Fibroblast of skin of back (primary cell): ENCODE results near the gene SLC13A4. TPM values are rescaled to one million over a fixed set of nuclear protein-coding genes. Genes with fewer than 3 reads are reported as not detected.
A peak's percentile ranks its signal among the peaks of the same experiment; 100 is the strongest.
"Not testable (repeated sequence)": the region's sequence is repeated elsewhere in the genome, so short reads cannot be mapped to it uniquely, and the experiment has no call there.

Experiments
- DNase-seq: peaks from one replicate; pipeline ENCODE4 v3.0.0-alpha.2; 2013
- polyA plus RNA-seq, 2 experiments: library from polyadenylated mRNA; unstranded; fragments of 120-200 nt; gene quantifications; one replicate each; pipeline ENCODE4 v1.2.1, GENCODE V29; 2013; ENCODE audit not compliant: insufficient read length in 2 of 2

SLC13A4 gene
- 0.73 TPM for polyA plus RNA-seq (2013, experiment 1 of 2; ENCODE audit: insufficient read length)
- polyA plus RNA-seq (2013, experiment 2 of 2; ENCODE audit: insufficient read length) = 0.41 TPM

DNA sequence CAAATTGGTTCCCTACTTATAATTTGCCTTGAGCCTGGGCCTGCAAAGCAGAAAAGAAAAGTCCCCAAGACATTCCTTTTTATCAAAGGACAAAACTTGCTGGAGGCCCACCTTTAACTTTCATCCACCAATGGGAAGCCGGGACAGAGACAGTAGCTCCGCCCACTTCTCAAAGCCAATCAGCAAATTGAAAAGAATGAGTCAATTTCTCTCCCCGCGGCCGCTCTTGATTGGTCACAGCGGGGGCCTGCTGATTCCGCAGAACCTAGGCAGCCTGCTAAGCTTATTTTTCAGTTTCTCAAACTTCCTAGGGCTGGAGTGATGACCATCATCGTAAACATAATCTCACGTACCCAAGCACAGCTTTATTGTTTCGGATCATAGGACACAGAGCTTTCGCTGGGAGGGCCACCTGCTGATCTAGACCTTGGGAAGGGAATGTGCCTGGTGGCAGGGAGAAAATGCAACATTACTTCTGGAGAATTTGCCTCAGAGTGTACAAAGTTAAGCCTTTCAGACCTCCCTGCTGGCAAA lies at the start of gene SLC13A4:
Gene SLC13A4 (minus strand): TSS at position 51 of the 534 bp plus-strand sequence. CDS start 690 bp downstream, outside the sequence.
- DNase-seq = peak; percentile 53

DNA sequence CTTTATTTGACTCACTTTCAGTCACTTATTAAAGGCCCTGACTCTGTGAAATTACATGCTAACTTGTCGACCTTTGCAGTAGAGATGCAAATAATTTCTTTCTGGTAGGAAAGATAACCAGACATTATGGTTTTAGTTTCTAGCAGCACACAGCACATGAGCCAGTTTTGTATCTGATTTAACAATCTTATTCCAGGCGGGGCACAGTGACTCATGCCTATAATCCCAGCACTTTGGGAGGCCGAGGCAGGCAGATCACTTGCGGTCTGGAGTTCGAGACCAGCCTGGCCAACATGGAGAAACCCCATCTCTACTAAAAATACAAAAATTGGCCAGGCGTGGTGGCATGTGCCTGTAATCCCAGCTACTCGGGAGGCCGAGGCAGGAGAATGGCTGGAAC lies 47.9 kb upstream of the SLC13A4 start:
- not testable (repeated sequence) for DNase-seq

DNA sequence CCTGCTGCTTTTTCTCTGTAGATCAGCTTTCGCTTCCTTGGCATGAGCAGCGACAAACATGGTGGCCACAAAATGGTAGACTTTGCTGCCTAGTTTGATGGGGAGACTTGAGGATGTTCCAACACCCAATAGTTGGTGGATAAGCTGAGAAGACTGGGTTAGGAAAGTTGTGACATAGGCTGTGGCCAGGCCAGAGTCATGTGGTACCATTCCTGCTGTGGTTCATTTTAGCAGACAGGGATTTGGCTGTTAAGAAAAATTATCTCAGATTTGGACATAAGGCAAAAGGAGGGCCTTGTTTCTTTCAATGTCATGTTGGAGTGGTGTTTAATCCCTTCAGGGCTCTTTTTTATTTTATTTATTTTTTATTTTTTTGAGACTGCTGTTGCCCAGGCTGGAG lies 47.2 kb upstream of the SLC13A4 start:
- no peak for DNase-seq

- DNase-seq = peak; percentile 88
Measured at GRCh38 chr7:135774284-135774683, 46.3 kb upstream of the SLC13A4 start.

DNA sequence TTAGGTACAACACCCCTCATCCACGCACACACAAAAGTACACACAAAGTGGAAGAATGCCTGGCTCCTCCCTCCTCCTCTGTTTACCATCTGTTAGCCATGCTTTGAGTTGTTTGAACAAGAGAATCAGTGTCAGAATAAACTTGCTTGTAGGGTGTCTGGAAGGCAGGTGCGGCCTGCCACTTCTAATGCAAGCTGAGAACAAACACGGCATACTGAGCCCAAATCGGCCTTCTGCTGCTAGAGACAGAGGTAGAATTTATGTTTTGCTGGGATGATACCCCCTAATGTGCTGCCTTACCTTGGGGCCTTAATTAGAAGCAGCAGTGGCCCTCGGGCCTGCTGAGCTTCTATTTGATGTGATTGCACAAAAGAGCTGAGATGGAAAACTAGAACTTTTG lies 45.5 kb upstream of the SLC13A4 start:
- no peak for DNase-seq

- DNase-seq = no peak
Measured at GRCh38 chr7:135772639-135773222, 44.7 kb upstream of the SLC13A4 start.

DNA sequence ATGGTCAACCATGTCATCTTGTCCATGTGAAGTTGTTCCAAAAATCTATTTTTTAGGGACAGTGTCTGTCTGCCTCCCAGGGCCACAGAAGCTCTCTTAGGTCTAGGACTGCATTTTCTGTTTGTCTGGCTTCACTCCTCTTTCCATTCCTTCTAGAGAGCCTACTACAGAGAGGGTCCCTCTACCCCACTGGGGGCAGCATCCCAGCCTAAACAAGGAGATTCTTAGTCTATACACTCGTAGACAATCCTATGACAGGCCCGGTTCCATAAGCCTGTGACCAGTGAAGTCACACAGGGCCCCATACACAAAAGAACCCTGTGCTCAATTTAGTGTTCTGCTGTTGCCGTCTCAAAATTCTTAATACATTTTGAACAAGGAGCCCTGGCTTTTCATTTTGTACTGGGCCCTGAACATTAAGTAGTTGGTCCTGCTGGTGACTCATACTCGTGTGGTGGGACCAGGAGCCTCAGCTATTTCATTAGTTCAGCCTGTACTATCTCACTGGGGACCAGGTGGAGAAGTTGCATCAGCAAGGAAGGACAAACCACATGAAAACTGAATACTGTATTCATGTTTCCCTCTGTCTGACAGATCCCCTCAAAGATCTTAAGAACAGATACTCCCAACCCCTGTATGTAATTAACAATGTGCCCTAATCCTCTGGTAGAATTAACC lies 44.1 kb upstream of the SLC13A4 start:
- peak; percentile 78 for DNase-seq

GRCh38 chr7:135771051-135771450 lies 43.1 kb upstream of the SLC13A4 start:
- no peak for DNase-seq

DNA sequence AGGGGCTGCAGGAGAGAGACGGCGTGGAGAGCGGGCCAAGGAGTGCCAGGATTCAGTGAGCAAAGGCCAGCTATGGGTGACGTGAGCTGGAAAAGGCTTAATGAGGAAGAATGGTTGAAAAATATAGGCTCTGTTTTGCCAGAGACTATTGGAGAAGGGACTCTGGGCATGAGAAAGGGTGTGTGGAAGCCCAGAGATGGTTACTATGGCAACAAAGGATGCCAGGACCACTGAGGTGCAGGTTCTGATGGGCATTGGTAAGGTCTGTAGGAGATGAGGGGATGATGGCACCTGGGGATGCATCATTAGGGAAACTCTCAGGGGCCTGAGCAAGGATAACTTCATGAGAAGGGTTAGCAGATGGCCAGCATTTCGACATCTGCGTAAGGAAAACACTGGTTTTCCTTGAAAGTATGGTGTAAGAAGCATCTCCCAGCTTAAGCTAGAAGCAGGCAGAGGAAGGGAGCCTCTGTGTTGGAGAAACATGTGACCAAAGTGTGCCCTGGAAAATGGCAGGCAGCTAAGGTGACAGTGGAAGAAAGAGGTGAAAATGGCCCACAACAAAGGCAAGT lies 42.2 kb upstream of the SLC13A4 start:
- DNase-seq = no peak

- DNase-seq = no peak
Measured at GRCh38 chr7:135769005-135769802, 41.2 kb upstream of the SLC13A4 start.

- no peak for DNase-seq
Measured at GRCh38 chr7:135768467-135768866, 40.5 kb upstream of the SLC13A4 start.

DNA sequence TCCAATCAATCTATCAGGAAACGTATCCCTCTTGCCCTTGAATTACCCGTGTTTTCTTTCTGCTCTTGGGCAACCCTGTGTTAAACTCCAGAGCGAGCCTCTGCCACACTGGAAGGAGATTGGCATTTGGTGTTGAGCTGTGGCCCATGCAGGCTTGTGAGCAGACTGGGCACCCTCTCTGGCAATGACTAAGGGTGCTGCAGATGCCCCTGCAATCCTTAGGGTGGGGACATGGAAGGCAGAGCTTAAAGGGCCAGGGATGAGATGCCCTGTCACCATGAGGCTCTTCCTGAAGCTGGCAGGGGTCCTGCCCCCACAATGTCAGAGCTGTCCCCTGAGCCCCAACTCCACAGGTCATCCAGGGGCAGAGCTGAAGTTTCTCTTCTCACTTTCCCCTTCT lies 40.1 kb upstream of the SLC13A4 start:
- no peak for DNase-seq

DNA sequence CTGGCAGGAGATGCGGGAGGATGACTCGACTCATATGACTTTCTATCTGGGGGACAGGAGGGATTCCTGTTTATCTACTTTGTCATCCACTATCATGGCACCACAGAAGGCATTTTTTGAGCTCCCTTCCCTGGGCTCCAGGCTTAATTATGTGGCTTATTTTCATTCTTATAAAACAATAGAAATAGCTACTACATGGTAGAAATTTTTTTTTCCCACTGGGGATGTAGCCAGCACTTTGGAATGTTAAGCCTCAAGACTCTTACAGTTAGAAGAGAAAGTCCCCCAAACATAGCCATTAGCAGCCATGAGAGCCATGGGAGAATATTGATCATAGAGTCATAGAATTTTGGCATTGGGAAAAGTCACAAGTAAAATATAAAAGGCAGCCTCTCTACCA lies 35.3 kb upstream of the SLC13A4 start:
- DNase-seq = peak; percentile 91

DNA sequence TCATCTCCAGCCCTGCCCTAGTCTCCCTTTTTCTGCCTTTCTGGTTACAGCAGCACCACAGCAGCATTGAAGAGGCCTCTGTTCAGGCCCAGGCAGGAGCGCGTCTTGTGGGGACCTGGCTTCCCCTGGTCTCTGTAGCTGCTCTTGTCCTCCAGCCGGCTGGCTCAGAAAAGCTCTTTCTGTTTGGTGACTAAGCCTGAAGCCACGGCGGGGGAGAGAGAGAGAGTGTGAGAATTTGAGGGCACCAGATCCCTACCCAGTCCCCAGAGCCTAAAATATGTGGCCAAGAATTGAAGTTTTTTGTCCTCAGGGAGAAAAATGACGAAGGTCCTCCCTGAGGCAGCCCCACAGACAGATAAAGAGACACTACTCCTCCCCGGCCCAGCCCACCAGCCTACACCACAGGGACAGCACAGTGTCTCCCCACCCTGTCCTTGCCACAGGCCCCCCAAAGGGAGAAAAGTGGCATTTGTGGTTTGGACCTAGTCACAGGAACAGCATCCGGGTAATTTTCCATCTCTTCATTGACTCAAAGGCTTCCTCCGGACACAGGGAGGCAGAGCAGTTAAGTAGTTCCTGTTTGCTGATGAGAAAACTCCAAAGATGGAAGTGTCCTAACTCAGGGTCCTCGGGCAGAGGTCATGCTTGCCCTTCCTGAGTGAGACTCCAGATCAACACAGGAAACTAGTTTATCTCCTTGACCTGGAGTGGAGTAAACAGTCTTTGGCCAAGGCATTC lies 33.9 kb upstream of the SLC13A4 start:
- DNase-seq = peak; percentile 98

GRCh38 chr7:135759532-135759931 lies 31.5 kb upstream of the SLC13A4 start:
- DNase-seq = no peak

DNA sequence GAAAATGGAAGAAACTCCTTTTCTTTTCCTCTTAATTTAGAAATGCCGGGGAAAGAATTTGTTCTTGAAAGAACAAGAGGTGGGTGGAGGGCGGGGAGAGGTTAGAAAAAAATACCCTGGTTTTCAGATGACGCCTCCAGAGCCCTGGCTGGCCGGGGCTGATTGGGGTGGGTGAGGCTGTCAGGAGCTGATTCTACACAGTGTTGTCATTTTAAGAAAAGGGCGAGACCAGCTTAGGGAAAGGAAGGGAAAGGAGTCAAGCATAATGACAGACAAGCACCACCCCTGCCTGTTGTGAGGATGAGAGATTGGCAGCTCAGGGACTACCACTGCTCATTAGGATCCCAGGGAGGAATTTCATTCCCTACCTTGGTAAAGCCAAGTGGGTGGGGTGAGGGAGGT lies 30.5 kb upstream of the SLC13A4 start:
- DNase-seq = peak; percentile 79

DNA sequence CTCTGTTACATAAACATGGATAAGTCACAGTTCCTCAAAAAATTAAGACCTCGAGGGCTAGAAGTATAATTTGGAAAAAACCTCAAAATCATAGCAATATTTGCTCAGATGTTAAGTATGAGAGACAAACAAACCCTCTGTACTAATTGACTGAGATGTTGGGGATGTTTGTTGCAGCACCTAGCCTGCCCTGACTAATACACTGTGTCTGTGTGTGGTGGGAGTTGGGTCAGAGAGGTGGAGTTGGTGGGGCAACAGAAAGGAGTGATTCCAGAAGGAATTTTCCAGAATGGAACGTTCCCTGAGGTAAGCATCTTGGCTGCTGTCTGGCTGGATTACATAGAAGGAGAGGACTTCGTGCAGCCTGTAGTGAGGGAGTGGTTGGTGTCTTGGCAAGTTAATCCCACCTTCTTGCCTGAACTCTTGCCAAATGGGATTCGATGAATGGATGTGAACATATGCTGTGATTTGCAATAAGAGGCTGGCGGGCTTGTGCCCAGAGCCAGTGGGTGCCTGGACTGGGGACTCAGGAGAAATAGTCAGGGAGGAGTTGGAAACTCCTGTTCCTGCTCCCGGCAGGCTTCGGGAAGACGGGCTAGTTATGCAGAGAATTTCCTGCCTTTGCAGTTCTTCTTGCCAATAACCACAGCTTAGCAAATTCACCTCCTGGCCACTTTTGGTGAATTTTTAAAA lies 29.9 kb upstream of the SLC13A4 start:
- DNase-seq = peak; percentile 84

- DNase-seq = no peak
Measured at GRCh38 chr7:135756191-135756590, 28.2 kb upstream of the SLC13A4 start.

GRCh38 chr7:135755351-135755753 lies 27.4 kb upstream of the SLC13A4 start:
- DNase-seq = no peak

- DNase-seq = no peak
Measured at GRCh38 chr7:135753616-135754413, 25.8 kb upstream of the SLC13A4 start.

DNA sequence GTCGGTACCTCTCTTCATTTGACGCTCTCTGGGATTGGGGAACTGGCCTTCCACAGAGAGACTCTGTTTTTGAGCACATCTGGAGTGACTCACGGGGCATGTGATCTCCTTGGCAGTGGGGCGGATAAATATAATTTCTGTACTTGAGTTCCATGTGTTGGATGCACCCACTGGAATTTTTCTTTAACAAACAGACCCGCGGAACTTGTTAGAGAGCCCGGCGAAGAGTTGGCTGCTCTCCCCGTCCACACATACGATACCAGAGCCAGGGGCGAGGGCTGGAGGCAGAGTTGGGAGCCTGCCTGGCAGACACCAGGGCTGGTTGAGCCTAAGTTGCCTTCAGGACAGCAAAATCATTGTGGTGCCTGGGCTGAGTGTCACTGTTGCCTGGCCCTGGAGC lies 20.8 kb upstream of the SLC13A4 start, which contains the start of gene FAM180A:
Gene FAM180A (minus strand): TSS at position 44 of the 400 bp plus-strand sequence. CDS start 233 bp downstream, outside the sequence.
- DNase-seq = peak; percentile 79
